ENCODE results near the gene TEKT5.

TEKT5 gene

GRCh38 chr16:10605636-10606035 lies 89.1 kb downstream of the TEKT5 start:
- no peak overlapping the region for H3K4me3 ChIP-seq (ENCODE audit: low read depth in 1 of 2, low read length in 1 of 2)
- H3K27me3 ChIP-seq = no peaks in the 10 kb centered on the region
- TF ChIP-seq CTCF (IDR thresholded peaks at IDR 0.05) = no peak
- no peaks in the 10 kb centered on the region for H3K4me1 ChIP-seq (ENCODE audit: control insufficient read depth in 1 of 2, insufficient read depth in 1 of 2, low read depth in 1 of 2, low read length in 1 of 2)
- no peaks in the 10 kb centered on the region for H3K9me3 ChIP-seq
- no peaks in the 10 kb centered on the region for H3K36me3 ChIP-seq
- H3K27ac ChIP-seq = no peak overlapping the region

- Histone ChIP-seq H3K4me1 (ENCODE audit: control insufficient read depth in 1 of 2, insufficient read depth in 1 of 2, low read depth in 1 of 2, low read length in 1 of 2) (no peaks in the 10 kb centered on the region), H3K27me3 (peaks cover 11% of the 10 kb centered on the region), H3K27ac (no peak overlapping the region), H3K9me3 (no peaks in the 10 kb centered on the region), H3K4me3 (ENCODE audit: low read depth in 1 of 2, low read length in 1 of 2) (no peak overlapping the region), H3K36me3 (no peaks in the 10 kb centered on the region)
- TF ChIP-seq CTCF (IDR thresholded peaks at IDR 0.05) = no peak
Measured at GRCh38 chr16:10601444-10602408, 93.0 kb downstream of the TEKT5 start.

GRCh38 chr16:10600782-10601443 lies 93.8 kb downstream of the TEKT5 start:
- no peak for TF ChIP-seq CTCF (IDR thresholded peaks at IDR 0.05)
- Histone ChIP-seq H3K27me3 (peaks cover 11% of the 10 kb centered on the region), H3K4me1 (ENCODE audit: control insufficient read depth in 1 of 2, insufficient read depth in 1 of 2, low read depth in 1 of 2, low read length in 1 of 2) (no peaks in the 10 kb centered on the region), H3K4me3 (ENCODE audit: low read depth in 1 of 2, low read length in 1 of 2) (no peak overlapping the region), H3K9me3 (no peaks in the 10 kb centered on the region), H3K36me3 (no peaks in the 10 kb centered on the region), H3K27ac (no peak overlapping the region)

GRCh38 chr16:10599626-10600025 lies 95.1 kb downstream of the TEKT5 start:
- TF ChIP-seq CTCF (IDR thresholded peaks at IDR 0.05) = no peak
- Histone ChIP-seq H3K4me1 (ENCODE audit: control insufficient read depth in 1 of 2, insufficient read depth in 1 of 2, low read depth in 1 of 2, low read length in 1 of 2) (no peaks in the 10 kb centered on the region), H3K4me3 (ENCODE audit: low read depth in 1 of 2, low read length in 1 of 2) (no peak overlapping the region), H3K36me3 (no peaks in the 10 kb centered on the region), H3K9me3 (no peaks in the 10 kb centered on the region), H3K27me3 (peaks cover 11% of the 10 kb centered on the region), H3K27ac (no peak overlapping the region)

- Histone ChIP-seq H3K4me3 (ENCODE audit: low read depth in 1 of 2, low read length in 1 of 2) (no peak overlapping the region), H3K9me3 (no peaks in the 10 kb centered on the region), H3K27ac (no peak overlapping the region), H3K4me1 (ENCODE audit: control insufficient read depth in 1 of 2, insufficient read depth in 1 of 2, low read depth in 1 of 2, low read length in 1 of 2) (no peaks in the 10 kb centered on the region), H3K27me3 (peaks cover 11% of the 10 kb centered on the region), H3K36me3 (no peaks in the 10 kb centered on the region)
- no peak for TF ChIP-seq CTCF (IDR thresholded peaks at IDR 0.05)
Measured at GRCh38 chr16:10598157-10598556, 96.6 kb downstream of the TEKT5 start.
